Measurements from ENCODE around the gene TRMT1.

The TRMT1 gene

GRCh38 chr19:13130886-13131490 lies 14.4 kb upstream of the TRMT1 start:
- Histone ChIP-seq H2AFZ (ENCODE audit: low read depth, low read length) (no peak overlapping the region), H3K9ac (ENCODE audit: low read depth, low read length) (no peak overlapping the region), H3K79me2 (ENCODE audit: insufficient read depth, low read length) (peaks cover 81% of the 10 kb centered on the region), H3K9me3 (ENCODE audit: insufficient read depth, low read length, severe bottlenecking) (no peaks in the 10 kb centered on the region), H3K27ac (ENCODE audit: low read length) (no peak overlapping the region), H3K36me3 (ENCODE audit: insufficient read depth, low read length) (peaks cover 50% of the 10 kb centered on the region), H4K20me1 (ENCODE audit: insufficient read depth, low read length) (peaks cover 84% of the 10 kb centered on the region), H3K4me3 (ENCODE audit: low read depth in 1 of 2, low read length in 2 of 2) (no peak overlapping the region), H3K27me3 (ENCODE audit: insufficient read depth, low read length, poor library complexity) (no peaks in the 10 kb centered on the region), H3K4me2 (ENCODE audit: insufficient read depth, low read length) (no peak overlapping the region), H3K4me1 (ENCODE audit: insufficient read depth, low read length) (no peaks in the 10 kb centered on the region)
- ATAC-seq (ENCODE audit: insufficient read depth, low read depth) (no peak), DNase-seq (no peak)
- TF ChIP-seq EZH2 (IDR thresholded peaks at IDR 0.05; ENCODE audit: borderline replicate concordance, low read depth, low read length, severe bottlenecking) (no peak), CTCF (IDR thresholded peaks at IDR 0.05; ENCODE audit: borderline replicate concordance, extremely low read depth, low read length, poor library complexity, severe bottlenecking) (no peak)

- no peak for ATAC-seq (ENCODE audit: insufficient read depth, low read depth)
- peaks cover 91% of the 10 kb centered on the region for H3K79me2 ChIP-seq (ENCODE audit: insufficient read depth, low read length)
- H2AFZ ChIP-seq (ENCODE audit: low read depth, low read length), result no peak overlapping the region
- no peak overlapping the region for H3K9ac ChIP-seq (ENCODE audit: low read depth, low read length)
- H3K4me2 ChIP-seq (ENCODE audit: insufficient read depth, low read length), result no peak overlapping the region
- H3K4me1 ChIP-seq (ENCODE audit: insufficient read depth, low read length), result no peaks in the 10 kb centered on the region
- H3K9me3 ChIP-seq (ENCODE audit: insufficient read depth, low read length, severe bottlenecking), result no peaks in the 10 kb centered on the region
- TF ChIP-seq CTCF (IDR thresholded peaks at IDR 0.05; ENCODE audit: borderline replicate concordance, extremely low read depth, low read length, poor library complexity, severe bottlenecking) (no peak), EZH2 (IDR thresholded peaks at IDR 0.05; ENCODE audit: borderline replicate concordance, low read depth, low read length, severe bottlenecking) (no peak)
- no peak overlapping the region for H3K27ac ChIP-seq (ENCODE audit: low read length)
- H3K27me3 ChIP-seq (ENCODE audit: insufficient read depth, low read length, poor library complexity), result no peaks in the 10 kb centered on the region
- DNase-seq, result no peak
- H3K4me3 ChIP-seq (ENCODE audit: low read depth in 1 of 2, low read length in 2 of 2), result no peak overlapping the region
- peaks cover 42% of the 10 kb centered on the region for H3K36me3 ChIP-seq (ENCODE audit: insufficient read depth, low read length)
- H4K20me1 ChIP-seq (ENCODE audit: insufficient read depth, low read length), result peaks cover 74% of the 10 kb centered on the region
These were observed 12.8 kb upstream of the TRMT1 start for GRCh38 chr19:13129384-13129783.

GRCh38 chr19:13128583-13128982 lies 12.0 kb upstream of the TRMT1 start:
- Histone ChIP-seq H3K9ac (ENCODE audit: low read depth, low read length) (no peak overlapping the region), H3K27ac (ENCODE audit: low read length) (no peak overlapping the region), H2AFZ (ENCODE audit: low read depth, low read length) (no peak overlapping the region), H3K9me3 (ENCODE audit: insufficient read depth, low read length, severe bottlenecking) (no peaks in the 10 kb centered on the region), H3K4me2 (ENCODE audit: insufficient read depth, low read length) (no peak overlapping the region), H4K20me1 (ENCODE audit: insufficient read depth, low read length) (peaks cover 75% of the 10 kb centered on the region), H3K36me3 (ENCODE audit: insufficient read depth, low read length) (peaks cover 40% of the 10 kb centered on the region), H3K4me3 (ENCODE audit: low read depth in 1 of 2, low read length in 2 of 2) (no peak overlapping the region), H3K27me3 (ENCODE audit: insufficient read depth, low read length, poor library complexity) (no peaks in the 10 kb centered on the region), H3K4me1 (ENCODE audit: insufficient read depth, low read length) (no peaks in the 10 kb centered on the region), H3K79me2 (ENCODE audit: insufficient read depth, low read length) (peaks cover 92% of the 10 kb centered on the region)
- TF ChIP-seq EZH2 (IDR thresholded peaks at IDR 0.05; ENCODE audit: borderline replicate concordance, low read depth, low read length, severe bottlenecking), result no peak
- ATAC-seq (ENCODE audit: insufficient read depth, low read depth) (no peak), DNase-seq (no peak)

- Histone ChIP-seq H3K4me1 (ENCODE audit: insufficient read depth, low read length) (no peaks in the 10 kb centered on the region), H3K79me2 (ENCODE audit: insufficient read depth, low read length) (peaks cover 93% of the 10 kb centered on the region), H4K20me1 (ENCODE audit: insufficient read depth, low read length) (peaks cover 75% of the 10 kb centered on the region), H3K4me3 (ENCODE audit: low read depth in 1 of 2, low read length in 2 of 2) (no peak overlapping the region), H3K9ac (ENCODE audit: low read depth, low read length) (no peak overlapping the region), H2AFZ (ENCODE audit: low read depth, low read length) (no peak overlapping the region), H3K9me3 (ENCODE audit: insufficient read depth, low read length, severe bottlenecking) (no peaks in the 10 kb centered on the region), H3K27ac (ENCODE audit: low read length) (no peak overlapping the region), H3K27me3 (ENCODE audit: insufficient read depth, low read length, poor library complexity) (no peaks in the 10 kb centered on the region), H3K4me2 (ENCODE audit: insufficient read depth, low read length) (no peak overlapping the region), H3K36me3 (ENCODE audit: insufficient read depth, low read length) (peaks cover 40% of the 10 kb centered on the region)
- DNase-seq (no peak), ATAC-seq (ENCODE audit: insufficient read depth, low read depth) (no peak)
- no peak for TF ChIP-seq EZH2 (IDR thresholded peaks at IDR 0.05; ENCODE audit: borderline replicate concordance, low read depth, low read length, severe bottlenecking)
- no peak for TF ChIP-seq CTCF (IDR thresholded peaks at IDR 0.05; ENCODE audit: borderline replicate concordance, extremely low read depth, low read length, poor library complexity, severe bottlenecking)
These were observed 11.5 kb upstream of the TRMT1 start for GRCh38 chr19:13127811-13128575.

Measured in DND-41 (cell line).